Glutamatergic neuron (in vitro differentiated cells): Measurements from ENCODE around the gene DNAAF8. TPM values are rescaled to one million over a fixed set of nuclear protein-coding genes. Genes with fewer than 3 reads are reported as not detected.
"Not testable (repeated sequence)": the region's sequence is repeated elsewhere in the genome, so short reads cannot be mapped to it uniquely, and the experiment has no call there.

Experiments
- DNase-seq: peaks from one replicate; pipeline ENCODE4 v3.0.0; 2022
- H3K27ac Mint-ChIP-seq: one replicate; pipeline ENCODE4 v1.8.0; 2020; ENCODE audit warnings: mild to moderate bottlenecking, mixed read lengths, inconsistent platforms; ENCODE audit not compliant: unreplicated experiment
- H3K27me3 Mint-ChIP-seq: one replicate; pipeline ENCODE4 v1.8.0; 2020; ENCODE audit warnings: mild to moderate bottlenecking, moderate library complexity, mixed read lengths, inconsistent platforms; ENCODE audit not compliant: unreplicated experiment
- H3K36me3 Mint-ChIP-seq: one replicate; pipeline ENCODE4 v1.8.0; 2020; ENCODE audit warnings: mild to moderate bottlenecking, mixed read lengths, inconsistent platforms; ENCODE audit not compliant: unreplicated experiment
- H3K4me1 Mint-ChIP-seq: one replicate; pipeline ENCODE4 v1.8.0; 2020; ENCODE audit warnings: mild to moderate bottlenecking, low read depth, mixed read lengths, inconsistent platforms; ENCODE audit not compliant: unreplicated experiment
- H3K4me3 Mint-ChIP-seq: one replicate; pipeline ENCODE4 v1.8.0; 2020; ENCODE audit warnings: mild to moderate bottlenecking, mixed read lengths, inconsistent platforms; ENCODE audit not compliant: unreplicated experiment
- H3K9me3 Mint-ChIP-seq: one replicate; pipeline ENCODE4 v1.8.0; 2020; ENCODE audit warnings: mild to moderate bottlenecking, moderate library complexity, mixed read lengths, inconsistent platforms; ENCODE audit not compliant: unreplicated experiment
- total RNA-seq: library from RNA; stranded (reverse); fragmentation: NEBNext Ultra II Directional; extraction: Animal tissue kit (Norgen Biotek cat#: 25700); gene quantifications from one replicate; pipeline ENCODE4 v1.2.1, GENCODE V29; 2021; ENCODE audit not compliant: unreplicated experiment
- TF ChIP-seq, protein P1 (sequence below): fragments of 200-600 bp; sonication (generic); IDR thresholded peaks from one replicate; pipeline ENCODE4 v1.5.0; 2021; ENCODE audit not compliant: partially characterized antibody, unreplicated experiment

DNAAF8 gene
- total RNA-seq, 1 donor from 2014 or later: 0.59 TPM

DNA sequence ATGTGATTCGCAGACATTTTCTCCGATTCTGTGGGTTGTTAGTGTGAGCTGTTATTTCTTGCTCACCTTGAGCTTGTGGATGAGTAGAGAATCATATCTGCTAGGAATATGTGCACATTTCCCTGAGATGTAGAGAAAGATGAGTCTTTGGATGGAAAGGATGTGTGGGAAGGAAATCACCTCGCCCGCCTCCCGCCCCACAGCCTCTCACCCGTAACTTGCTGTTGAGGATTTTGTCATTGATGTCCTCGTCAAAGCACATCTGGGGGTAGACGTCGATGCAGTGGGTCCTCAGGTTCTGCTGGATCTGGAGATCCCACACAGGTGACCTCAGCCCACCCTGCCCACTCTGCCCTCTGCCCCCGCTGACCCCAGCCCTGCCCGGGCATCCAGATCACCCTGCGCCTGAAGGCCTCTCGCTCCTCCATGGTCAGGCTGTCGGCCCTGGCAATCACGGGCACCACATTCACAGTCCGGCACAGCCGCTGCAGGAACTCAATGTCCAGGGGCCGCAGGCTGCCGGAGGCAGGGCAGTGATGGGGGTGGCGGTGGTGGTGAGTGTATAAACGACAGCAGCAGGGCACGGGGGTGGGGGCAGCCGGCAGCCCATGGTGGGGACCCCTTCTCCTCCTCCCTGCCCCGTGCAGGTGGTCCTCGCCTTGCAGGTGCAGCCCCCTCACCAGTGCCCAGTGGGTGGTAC lies 49.1 kb downstream of the DNAAF8 start:
- H3K9me3 Mint-ChIP-seq: no peaks in the 10 kb centered on the region
- no peak overlapping the region for H3K4me3 Mint-ChIP-seq
- TF ChIP-seq, protein P1, sequence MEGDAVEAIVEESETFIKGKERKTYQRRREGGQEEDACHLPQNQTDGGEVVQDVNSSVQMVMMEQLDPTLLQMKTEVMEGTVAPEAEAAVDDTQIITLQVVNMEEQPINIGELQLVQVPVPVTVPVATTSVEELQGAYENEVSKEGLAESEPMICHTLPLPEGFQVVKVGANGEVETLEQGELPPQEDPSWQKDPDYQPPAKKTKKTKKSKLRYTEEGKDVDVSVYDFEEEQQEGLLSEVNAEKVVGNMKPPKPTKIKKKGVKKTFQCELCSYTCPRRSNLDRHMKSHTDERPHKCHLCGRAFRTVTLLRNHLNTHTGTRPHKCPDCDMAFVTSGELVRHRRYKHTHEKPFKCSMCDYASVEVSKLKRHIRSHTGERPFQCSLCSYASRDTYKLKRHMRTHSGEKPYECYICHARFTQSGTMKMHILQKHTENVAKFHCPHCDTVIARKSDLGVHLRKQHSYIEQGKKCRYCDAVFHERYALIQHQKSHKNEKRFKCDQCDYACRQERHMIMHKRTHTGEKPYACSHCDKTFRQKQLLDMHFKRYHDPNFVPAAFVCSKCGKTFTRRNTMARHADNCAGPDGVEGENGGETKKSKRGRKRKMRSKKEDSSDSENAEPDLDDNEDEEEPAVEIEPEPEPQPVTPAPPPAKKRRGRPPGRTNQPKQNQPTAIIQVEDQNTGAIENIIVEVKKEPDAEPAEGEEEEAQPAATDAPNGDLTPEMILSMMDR: no peak
- H3K4me1 Mint-ChIP-seq: peaks cover 4% of the 10 kb centered on the region
- DNase-seq: no peak
- H3K27ac Mint-ChIP-seq: no peak overlapping the region
- H3K36me3 Mint-ChIP-seq: no peaks in the 10 kb centered on the region
- peaks cover 2% of the 10 kb centered on the region for H3K27me3 Mint-ChIP-seq

DNA sequence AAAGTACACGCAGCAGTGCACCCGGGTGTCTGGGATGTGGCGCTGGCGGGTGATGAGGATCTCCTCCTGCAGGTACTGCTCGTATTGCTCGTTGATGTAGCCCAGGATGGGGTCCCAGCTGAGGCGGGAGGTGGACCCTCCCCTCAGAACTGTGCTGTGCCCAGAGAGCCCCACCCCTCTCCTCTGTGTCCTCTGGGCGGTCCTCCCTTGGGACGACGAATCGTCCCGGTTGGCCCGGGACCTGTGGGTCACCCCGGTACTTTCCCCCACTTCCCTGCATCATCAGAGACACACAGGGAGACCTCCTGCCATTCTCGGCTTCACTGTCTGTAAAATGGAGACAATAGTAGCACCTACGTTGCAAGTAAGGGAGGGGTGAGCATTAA lies 49.6 kb downstream of the DNAAF8 start:
- H3K4me3 Mint-ChIP-seq: no peak overlapping the region
- TF ChIP-seq, protein P1: no peak
- no peak overlapping the region for H3K27ac Mint-ChIP-seq

DNA sequence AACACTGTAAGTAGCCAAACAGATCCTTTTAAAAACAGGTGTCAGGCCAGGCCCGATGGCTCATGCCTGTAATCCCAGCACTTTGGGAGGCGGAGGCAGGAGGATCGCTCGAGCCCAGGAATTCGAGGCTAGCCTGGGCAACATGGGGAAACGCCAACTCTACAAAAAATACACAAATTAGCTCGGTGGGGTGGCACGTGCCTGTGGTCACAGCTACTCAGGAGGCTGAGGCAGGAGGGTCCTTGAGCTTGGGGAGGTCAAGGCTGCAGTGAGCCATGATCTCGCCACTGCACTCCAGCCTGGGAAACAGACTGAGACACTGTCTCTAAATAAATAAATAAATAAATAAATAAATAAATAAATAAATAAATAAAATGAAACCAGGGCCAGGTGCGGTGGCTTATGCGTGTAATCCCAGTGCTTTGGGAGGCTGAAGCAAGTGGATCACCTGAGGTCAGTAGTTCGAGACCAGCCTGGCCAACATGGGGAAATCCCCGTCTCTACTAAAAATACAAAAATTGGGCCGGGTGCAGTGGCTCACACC lies 50.2 kb downstream of the DNAAF8 start:
- not testable (repeated sequence) for DNase-seq, H3K4me1 Mint-ChIP-seq, H3K27me3 Mint-ChIP-seq, H3K27ac Mint-ChIP-seq, H3K36me3 Mint-ChIP-seq, H3K4me3 Mint-ChIP-seq, H3K9me3 Mint-ChIP-seq

More for the DNA sequence above, 49.6 kb downstream of the DNAAF8 start:
- peaks cover 5% of the 10 kb centered on the region for H3K4me1 Mint-ChIP-seq
- no peaks in the 10 kb centered on the region for H3K36me3 Mint-ChIP-seq
- no peaks in the 10 kb centered on the region for H3K9me3 Mint-ChIP-seq
- DNase-seq: no peak
- H3K27me3 Mint-ChIP-seq: peaks cover 4% of the 10 kb centered on the region

DNA sequence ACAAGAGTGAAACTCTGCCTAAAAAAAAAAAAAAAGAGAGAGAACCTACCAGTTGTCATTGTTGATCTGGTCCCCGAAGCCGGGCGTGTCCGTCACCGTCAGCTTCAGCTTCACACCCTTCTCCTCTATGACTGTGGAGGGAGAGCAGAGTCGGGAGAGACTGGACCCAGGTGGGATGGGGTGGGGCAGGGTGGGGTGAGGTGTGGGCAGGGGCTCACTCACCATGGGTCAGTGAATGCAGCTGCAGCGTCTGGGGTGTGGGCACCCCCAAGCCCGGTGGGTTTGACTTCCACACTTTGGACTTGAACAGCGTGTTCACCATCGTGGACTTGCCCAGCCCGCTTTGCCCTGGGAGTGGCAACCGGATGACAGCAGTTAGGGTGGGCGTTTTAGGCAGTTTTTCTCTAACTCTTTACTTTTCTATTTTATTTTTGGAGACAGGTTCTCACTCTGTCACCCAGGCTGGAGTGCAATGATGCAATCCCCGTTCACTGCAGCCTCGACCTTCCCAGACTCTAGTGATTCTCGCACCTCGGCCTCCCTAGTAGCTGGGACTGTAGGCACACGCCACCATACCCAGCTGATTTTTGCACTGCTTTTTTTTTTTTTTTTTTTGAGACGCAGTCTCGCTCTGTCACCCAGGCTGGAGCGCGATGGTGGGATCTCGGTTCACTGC lies 51.6 kb downstream of the DNAAF8 start:
- Mint-ChIP-seq H3K4me3 (no peak overlapping the region), H3K27ac (no peak overlapping the region)
- TF ChIP-seq, protein P1: no peak

DNA sequence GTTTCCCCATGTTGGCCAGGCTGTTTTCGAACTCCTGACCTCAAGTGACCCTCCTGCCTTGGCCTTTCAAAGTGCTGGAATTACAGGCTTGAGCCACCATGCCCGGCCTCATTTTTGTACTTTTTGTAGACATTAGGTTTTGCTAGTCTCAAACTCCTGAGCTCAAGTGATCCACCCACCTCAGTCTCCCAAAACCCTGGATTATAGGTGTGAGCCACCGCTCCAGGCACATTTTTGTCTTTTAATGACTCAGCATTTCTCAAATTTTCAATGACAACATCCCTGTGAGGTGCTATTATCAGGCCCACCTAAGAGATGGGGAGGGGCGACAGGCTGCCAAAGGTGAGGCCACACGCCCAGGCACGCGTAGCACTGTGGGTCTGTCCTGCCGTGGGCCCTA lies 52.7 kb downstream of the DNAAF8 start:
- Mint-ChIP-seq H3K27ac (no peak overlapping the region), H3K9me3 (no peaks in the 10 kb centered on the region), H3K27me3 (peaks cover 5% of the 10 kb centered on the region), H3K4me3 (no peak overlapping the region), H3K36me3 (no peaks in the 10 kb centered on the region), H3K4me1 (peaks cover 9% of the 10 kb centered on the region)
- DNase-seq: no peak
- TF ChIP-seq, protein P1: no peak

More for the DNA sequence above, 51.6 kb downstream of the DNAAF8 start:
- Mint-ChIP-seq H3K36me3 (no peaks in the 10 kb centered on the region), H3K9me3 (no peaks in the 10 kb centered on the region), H3K4me1 (peaks cover 6% of the 10 kb centered on the region), H3K27me3 (peaks cover 5% of the 10 kb centered on the region)
- no peak for DNase-seq
